Activated T-cell treated with anti-CD3 and anti-CD28 coated beads for 4 hours (primary cell): ENCODE measurements around the gene MRPL23.

ENCODE experiments used
- DNase-seq: peaks from one replicate; pipeline ENCODE4 v3.0.0-alpha.2; 2020

Gene MRPL23

DNA sequence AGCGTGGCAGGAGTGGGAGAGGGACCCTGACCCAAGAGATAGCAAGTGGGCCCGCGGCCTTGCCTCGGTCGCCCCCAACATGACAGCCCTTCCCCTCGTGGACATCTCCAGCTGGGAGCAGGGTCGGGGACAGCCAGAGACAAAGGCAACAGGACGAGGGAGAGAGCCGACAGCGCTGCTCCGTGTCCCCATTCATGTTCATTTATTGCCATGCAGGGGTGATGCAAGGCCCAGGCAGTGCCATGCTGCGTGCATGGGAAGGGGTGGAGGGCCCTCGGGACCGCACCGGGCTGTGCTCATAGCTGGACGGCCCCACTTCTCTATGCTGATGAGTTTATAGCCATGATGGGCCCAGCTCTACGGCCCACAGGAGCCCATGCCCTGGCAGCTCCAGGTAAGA, 12.7 kb downstream of the MRPL23 start:
- DNase-seq = no peak

DNA sequence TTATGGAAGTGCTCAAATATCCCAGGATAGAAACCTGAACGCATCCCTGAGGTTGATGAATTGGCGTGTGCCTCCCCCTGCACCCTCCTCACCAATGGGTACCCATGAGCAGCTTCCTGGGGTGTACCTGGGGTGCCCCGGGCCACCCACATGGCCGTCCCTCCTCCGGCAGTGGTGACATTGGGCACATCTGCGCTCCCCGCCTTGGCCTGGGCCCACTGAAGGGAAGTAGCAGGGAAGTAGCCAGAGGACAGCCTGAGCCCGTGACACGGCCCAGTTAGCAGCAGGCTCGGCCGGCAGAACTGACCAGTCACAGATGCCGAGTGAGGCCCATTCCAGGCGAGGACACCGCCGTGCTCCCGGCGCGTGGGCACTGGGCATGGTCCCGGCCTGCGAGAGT, 16.7 kb downstream of the MRPL23 start:
- DNase-seq = no peak

DNA sequence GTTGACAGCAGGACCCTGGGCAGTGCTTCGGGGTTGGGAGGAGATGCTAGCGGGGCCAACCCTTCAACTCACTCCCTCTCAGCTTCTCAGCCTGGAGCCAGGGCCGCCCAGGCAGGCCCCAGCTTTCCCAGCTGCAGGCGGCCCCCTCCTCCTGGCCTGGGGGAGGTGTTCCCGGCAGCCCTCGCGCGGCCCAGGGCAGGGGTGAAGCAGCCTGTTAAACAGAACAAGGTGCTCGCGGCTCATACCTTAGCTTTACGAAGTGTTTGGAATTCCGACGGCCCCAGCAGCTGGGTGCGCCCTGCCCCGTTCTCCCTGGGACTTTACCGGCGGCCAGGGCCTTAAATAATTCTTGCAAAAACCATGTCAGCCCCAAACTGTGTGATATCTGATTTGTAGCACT, 17.2 kb downstream of the MRPL23 start:
- DNase-seq = no peak

DNA sequence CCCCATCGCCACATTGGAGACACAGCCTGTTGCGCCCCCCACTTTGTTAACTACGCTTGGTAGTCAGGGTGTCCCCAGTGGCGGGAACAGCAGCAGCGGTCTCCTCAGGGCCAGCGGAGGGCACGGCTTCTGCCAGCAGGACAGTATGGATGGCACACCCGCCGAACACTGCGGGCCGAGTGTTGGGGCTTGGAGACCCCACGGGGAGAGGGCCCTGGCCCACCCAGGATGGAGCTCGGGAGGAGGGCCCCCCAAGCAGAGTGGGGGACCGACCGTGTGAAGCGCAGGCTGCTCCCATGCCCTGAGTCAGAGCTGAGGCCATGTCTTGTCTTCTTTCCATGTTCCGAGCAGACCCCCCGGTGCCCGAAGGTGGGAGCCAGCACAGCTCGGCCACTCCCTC, 17.8 kb downstream of the MRPL23 start:
- DNase-seq = no peak

DNA sequence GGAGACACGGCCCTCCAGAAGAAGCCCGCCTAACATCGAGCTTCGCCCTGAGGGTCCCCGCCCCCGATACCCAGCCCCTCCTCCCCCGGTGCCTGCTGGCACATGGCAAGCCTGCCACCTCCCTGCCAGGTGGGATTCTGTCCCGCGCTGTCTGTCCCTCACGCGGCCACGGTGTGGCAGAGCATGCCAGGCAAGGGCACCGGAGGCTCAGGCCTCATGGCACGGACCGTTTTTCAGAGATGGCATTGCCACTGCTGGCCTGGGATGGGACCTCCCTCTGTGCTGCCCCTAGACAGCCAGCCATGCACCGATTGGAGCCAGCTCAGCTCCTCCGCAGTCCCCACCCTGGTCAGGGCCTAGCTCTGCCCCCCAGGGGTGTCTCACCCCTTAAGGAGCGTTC, 19.4 kb downstream of the MRPL23 start:
- no peak for DNase-seq

DNA sequence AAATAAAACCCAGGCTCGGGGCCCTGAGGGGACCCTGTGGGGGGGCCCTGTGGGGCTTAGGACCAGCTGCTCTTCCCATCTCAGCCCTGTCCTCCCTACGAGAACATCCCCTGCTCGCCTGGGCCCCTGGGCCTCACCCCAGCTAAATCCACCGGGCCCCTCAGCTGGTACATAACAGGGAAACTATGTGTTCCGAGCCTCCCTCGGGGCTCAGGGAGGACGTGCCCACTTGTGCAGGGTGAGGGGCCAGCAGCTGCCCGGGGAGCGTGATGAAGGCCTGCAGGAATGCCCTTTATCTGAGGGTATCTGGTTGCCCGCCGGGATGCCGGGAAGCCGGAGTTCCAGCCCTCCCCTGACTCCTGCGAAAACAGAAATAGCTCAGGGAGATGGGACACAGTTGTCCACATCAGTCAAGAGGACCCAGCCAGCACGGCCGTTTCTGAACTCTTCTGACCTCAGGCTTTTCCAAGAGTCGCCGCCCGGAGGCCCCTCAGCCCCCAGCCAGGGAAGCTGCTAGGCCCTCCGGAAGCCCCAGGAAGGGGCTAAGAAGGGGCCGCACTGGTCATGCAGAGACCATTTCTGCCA, 20.6 kb downstream of the MRPL23 start:
- DNase-seq = no peak

DNA sequence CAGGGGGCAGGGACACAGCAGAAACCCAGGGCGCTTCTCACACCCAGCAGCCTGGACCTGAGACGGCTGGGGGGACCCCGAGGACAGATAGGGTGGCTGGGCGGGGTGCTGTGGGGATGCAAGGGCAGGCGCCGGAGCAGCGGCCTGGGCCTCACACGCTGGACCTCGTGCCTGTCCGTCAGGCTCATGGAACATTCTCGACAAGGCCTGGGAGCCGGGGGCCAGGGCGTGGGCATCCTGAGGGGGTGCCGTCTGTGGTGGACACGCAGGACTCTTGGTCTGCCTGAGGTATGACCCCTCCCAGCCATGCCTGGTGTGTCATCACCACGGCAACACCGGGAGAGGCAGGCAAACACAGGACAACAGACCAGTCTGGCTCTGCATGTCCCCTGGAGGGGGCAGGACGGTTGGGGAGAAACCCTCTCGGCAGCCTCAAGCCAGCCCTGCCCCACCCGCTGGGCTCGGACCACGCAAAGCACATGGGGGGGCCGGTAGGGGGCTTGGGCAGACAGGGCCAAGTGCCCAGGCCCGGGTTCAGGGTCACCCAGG, 21.4 kb downstream of the MRPL23 start:
- DNase-seq = no peak

DNA sequence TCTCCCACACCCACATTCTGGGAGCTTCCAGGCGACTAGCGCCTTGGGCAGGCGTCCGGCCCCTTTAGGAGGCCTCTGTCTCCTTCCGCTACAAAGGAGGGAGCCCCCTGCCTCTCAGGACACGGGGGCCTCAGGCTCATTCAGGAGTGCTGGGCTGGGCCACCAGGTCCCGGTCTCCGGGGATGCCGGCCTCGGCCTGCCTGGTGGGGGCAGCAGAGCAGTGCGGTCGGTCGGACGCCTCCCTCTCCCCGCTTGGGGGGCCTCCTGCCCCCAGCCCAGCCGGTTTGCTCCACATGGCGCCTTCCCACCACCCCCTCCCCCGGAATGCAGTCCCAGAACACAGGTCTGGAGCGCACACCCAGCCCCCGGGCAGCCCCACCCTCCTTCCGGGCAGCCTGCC, 21.9 kb downstream of the MRPL23 start:
- DNase-seq = no peak

DNA sequence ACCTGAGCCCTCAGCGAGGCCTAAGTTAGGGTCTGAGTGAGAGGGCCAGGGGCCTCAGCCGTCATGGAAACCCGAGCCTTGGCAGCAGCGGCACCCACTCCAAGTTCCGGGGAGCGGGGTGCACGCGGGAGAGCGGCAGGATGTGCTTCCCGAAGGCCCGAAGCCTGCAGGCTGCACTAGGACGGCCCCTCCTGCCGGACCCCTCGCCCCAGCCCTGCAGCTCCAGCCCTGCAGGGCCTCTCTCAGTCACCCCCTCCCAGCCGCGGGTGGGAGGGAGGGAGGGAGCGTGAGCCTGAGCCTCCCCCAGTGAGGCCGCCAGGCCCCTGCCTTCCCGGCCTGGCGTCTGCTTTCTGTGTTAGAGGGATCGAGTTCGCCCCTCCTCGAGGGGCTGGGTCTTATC, 22.6 kb downstream of the MRPL23 start:
- no peak for DNase-seq

DNA sequence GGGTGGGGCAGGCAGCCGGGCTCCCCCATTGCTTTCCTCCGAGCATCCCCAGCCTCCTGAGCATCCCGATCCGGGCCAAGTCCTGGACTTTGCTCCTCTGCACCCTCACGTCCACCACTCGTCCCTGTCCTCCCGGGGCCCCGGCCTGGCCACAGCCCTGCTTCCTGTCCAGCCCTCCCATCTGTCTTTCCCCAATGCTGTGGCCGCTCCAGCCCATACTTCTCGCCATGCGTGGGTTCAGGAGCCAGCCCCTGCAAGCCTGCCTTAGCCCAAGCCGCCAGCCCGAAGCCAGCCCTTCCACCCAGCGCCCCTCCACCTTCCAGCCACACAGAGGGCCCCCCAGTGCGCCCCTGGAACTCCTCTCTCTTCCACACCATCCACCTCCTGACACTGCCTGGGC, 23.8 kb downstream of the MRPL23 start:
- DNase-seq = no peak

DNA sequence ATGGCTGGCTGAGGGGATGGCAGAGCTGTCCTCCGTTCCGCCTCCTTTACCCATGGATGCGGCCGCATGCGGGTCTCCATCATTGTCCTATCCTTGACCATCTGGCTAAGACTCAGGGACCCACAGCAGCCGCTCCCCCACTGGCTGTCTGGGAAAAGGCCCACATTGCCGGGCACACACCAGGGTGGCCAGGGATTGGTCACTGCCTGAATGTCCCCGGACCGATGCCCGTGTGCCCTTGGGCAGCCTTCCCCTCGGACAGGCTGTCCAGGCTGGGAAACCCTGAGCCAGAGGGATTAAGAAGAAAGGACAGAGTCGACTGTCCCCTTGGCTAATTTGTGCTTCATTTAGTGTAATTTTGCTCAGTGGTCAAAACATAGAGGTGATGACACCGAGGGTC, 28.1 kb downstream of the MRPL23 start:
- no peak for DNase-seq

DNA sequence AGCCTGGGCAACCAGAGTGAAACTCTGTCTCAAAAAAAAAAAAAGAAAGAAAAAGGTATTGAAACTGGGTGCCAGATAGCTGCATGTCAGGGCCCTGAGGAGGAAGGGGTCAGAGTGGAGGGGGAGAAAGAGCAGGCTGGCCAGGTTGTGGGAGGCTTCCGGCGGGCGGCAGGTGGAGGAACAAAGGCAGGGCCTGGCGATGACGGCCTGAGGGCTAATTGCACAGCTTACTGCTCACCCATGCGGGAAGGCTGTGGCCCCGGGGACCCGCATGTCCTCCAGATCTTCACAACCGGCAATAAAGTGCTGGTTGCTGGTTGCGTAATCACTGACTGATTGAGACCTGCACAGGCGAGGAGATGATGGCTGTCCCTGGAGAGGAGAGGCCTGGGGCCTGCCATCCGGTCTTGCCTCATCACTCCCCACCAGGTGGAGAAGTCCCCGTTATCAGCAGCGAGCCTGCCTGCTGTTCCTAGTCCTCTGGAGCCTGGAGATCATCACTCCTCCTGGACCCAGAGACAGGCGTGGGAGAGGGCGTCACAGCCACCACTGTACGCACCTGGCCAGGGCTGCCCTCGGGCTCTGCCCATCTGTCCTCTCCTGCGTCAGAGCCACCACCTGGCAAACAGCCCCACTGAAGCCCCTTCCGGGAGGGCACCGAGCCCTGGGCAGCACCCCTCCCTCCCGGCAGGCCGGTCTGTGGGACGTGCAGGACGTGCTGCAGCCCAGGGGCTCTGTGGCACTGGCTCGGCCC, 31.8 kb downstream of the MRPL23 start:
- no peak for DNase-seq

DNA sequence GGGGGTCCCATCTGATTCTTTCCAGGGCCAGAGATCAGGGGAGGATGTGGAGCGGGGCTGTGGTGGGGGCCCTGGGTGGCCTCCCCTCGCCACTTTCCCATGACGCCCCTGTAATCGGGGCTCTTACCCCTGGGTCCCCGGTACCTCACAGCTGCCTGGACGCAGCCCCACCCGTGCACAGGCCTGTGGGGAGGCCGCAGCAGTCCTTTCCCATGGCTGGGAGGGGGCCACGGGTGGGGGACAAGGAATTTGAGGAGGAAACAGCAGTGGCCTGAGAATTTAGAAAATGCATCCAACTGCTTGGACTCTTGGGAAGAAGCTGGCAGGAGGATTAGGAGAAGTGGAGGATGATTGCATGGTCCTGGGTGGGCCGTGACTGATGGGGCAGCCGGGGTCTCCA, 32.5 kb downstream of the MRPL23 start:
- no peak for DNase-seq

DNA sequence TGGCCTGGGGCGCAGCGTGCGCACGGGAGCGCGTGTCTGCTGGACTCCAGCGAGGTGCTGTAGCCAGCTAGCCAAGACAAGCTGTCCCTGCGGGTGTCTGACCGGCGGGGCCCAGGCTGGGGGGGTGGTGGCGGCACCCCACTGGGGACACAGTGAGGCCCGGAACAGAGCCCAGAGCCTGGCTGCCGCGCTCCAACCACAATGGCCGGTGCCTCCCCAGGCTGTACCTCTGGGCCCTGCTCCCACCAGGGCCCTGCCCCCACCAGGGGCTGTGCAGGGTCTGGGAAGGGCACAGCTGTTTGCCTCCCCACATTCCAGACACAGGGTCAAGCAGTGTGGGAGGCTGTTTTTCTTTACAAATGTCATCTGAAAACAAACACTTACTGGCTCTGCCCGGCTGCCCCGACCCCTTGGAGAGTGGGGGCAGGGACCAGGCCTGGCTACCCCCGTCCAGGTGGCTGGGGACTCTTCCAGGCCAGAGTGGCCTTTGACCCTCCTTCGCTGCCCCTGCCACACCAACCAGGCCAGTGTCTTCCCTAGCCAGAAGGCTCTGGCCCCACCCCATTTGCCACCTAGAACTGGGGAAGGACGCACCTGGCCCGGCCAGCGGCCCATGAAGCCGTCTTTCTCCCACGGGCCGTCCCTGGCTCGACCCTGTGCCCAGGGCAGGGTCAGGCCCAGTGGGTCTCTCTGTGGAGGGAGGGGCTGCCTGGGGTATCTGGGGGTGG, 35.9 kb downstream of the MRPL23 start:
- DNase-seq = no peak

DNA sequence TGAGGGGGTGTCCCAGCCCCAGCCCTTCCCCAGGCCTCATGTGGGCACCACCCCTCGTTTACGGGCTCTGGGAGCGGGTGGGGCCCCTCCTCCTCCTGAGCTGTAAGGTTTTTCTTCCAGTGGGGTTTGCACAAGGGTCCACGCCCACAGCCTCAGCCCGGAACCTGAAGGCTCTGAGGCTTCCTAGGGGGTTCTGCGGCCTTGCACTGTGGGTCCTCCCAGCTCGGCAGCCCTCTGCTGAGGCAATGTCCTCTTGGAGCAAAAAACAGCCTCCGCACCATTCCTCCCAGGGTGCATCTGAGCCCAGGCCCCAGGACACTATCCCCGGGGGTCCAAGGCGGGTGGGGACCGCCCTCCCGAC, 36.4 kb downstream of the MRPL23 start:
- no peak for DNase-seq

DNA sequence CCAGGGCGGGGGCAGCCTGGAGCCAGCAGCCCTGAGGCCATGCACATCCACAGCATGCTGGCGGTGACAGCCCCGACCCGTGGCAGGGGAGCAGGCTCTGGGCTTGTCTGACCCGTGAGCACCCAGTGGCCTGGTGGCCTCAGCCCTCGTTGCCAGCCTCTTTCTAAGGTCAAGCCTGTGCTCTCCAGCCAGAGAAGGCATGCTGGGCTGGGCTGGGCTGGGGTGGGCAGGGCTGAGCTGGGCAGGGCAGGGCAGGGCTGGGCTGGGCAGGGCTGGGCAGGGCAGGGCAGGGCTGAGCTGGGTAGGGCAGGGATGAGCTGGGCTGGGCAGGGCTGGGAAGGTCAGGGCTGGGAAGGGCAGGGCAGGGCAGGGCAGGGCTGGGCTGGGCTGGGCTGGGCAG, 39.9 kb downstream of the MRPL23 start:
- no peak for DNase-seq

DNA sequence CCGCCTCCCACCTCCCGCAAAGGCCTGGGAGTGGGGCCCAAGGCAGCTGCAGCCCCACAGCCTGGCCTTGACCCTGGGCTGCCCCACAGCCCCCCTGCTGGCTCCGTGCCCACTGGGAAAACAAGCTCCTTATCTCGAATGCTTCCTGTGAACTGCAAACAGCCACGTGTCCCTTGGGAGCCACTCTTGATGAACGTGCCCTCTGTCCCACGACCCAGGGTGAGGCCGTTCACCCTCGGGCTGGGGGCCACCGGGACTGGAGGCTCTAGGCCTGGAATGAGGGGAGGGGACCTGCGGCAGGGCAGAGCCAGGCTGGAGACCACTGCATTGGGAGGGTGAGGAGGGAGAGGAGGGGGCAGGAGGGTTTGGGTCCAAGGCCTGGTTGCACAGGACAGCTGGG, 41.0 kb downstream of the MRPL23 start:
- DNase-seq = no peak

DNA sequence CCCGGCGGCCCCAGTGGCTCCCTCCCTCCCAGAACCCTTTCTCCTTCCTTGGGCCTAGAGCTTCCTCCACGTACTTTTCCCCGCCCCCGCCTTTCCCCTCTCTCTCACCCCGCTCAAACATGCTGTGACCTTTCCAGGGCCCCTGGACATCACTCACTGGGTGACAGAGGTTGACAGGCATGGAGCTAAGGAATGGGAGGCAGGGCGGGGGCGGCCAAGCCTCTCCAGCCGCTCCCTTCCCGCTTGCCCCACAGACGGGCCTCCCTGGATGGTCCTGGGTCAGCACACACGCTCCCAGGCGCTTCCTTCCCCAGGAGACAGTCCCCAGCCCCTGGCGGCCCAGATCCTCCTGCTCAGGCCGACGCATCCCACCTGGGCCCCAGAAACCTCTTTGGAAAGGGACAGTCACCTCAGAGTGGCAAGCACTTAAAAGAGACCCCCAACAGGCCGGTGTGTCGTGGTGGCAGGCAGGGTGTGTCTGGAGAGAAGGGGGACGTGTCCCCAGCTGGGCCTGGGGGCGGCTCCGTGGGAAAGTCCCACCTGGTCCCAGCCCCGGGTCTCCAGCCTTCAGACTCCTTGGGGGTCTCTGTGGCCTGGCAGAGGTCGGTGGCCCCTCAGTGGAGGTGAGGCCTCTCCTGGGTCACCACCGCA, 41.7 kb downstream of the MRPL23 start:
- no peak for DNase-seq

DNA sequence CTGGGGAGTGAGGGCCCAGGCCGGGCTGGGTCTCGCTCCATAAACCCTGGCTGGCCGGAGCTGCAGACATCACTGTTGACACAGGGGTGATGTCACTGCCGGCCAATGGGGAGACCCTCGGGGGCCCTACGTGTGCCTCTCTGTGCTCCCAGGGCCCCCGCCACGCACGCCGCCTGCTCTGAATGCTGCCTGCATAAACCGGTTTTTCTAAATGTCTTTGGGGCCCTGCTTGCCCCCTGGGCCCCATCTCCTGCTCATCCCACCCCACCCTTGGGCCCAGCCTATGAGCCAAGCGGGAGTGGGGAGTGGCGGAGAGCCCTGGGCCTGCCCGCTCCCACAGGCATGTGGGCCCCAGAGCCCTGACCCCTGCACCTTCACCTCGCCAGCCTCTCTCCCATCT, 42.8 kb downstream of the MRPL23 start:
- DNase-seq = no peak

DNA sequence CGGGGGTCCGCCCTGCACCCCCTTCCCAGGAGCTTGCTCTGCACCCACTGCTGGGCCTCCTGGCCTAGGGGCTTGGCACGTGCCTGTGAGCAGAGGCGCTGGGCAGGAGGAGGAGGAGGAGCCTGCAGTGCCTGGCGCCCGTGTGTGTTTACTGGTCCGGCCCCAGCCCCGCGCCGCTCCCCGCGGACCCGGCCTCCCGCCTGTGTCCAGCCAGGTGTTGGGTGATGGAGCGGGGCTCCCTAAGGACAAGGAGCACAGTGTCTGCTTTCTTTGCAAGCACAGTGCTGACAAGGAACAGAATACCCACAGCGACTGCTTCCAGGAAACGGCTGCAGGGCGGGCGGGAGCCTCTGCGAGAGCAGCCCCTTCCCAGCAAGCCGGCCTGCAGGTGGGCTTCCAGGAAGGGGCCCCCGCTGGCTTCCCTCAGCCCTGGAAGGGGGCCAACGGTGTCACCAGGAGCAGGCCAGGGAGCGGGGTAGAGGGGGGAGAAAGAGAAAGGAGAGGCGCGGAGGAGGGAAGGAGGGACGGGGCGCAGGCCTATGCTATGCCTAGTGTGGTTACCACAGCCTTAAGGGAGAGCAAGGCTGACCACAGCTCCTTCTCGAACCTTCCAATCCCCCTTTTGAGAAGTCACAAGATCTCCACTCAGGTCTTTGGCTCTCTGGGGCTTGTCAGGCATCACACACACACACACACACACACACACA, 43.9 kb downstream of the MRPL23 start:
- DNase-seq = no peak

DNA sequence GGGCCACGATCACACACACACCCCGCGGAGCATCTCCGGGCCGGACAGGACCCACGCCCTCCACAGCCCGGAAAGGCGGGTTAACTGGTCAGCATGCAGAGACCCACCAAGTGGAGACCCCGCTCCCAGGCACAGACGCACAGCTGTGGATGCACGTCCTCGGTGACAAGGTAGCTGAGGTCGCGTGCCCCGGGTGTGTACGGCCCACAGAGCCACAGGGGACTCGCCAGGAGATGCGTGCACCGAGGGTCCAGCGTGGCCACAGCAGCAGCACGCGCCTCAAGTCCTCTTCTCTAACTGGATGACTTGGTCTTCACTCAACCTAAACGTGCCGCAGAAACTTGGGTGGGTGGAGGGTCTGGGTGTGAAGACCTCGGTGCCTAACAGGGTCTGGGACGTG, 45.0 kb downstream of the MRPL23 start:
- DNase-seq = no peak

DNA sequence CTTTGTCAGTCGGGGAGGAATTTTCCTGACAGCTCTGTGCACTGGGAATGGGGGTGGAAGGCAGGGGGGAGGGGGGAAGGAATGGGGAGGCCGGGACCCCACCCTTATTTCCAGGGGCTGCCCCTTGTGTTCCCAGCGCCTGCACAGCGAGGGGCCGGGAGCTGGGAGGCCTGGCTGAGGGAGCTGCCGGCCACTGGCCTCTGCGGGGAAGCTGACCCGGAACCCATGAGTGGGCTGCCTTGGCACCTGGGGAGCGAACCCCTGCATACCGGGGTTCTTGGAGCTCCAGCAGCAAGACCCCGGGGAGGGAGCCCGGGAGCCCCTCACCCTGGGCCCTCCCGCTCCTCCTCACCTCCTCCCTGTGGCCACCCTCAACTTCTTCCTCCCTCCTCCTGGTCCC, 47.0 kb downstream of the MRPL23 start:
- no peak for DNase-seq

DNA sequence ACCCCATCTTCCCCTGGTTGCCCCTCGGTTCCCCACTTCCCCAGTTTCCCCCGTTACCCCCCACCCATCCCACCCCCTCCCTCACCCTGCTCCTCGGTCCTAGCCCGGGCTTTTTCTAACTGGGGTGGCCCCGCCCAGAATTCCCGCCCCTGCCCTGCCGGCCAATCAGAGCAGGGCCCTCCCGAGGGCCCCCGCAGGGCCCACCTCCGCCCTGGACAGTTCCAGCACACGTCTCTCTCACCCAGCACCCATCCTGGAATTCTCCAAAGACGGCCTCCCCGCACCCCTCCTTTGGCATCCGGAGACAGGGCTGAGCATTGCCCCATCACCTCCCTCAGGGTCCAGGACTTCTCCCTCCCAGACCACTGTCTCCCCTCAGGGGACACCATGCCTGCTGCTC, 50.6 kb downstream of the MRPL23 start, which contains the start of gene H19:
TSS of gene H19 (minus strand) at position 88 of the 400 bp plus-strand sequence.
- no peak for DNase-seq
